Measurements from ENCODE around the gene CBL.

Gene CBL

DNA sequence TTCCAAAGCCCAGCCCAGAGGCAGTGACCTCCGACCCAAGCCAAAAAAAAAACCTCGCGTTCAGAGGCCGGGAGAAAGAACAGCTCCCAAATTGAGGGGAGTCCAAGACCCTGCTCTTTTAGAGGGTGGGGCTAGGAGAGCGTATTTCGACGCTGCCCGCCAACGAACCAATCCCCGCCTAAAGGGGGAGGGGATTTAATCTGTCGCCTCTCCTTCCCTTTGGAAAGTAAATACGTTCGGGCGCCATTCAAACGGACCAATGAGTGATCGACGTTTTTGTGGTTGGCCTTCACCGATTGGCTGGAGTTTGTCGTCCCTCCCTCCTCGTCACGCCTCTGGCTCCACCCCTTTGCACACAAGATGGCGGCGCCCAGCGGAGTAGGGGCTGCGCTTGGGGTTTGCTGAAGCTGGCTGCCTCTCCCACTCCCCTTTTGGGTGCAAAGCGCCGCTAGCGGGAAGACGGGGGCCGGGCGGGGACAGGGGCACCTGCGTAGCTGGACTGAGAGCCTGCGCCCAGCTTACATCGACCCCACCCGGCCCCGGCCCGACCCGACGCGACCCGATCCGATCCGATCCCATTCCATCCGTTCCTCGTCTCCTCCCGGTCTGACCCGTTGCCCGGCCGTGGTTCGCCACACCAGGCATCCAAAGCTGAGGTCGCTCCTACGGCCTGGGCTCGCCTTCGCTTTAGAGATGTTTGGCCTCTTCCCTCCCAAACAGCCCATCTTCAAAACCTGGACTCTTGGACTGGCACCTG, 128.2 kb downstream of the CBL start, which contains the start of gene RNF26:
Gene RNF26, plus strand, starts transcription at position 354 of the 757 bp plus-strand sequence. CDS start 596 bp downstream, outside the sequence.
- peak; percentile 88 for DNase-seq (ENCODE audit: low read depth)

GRCh38 chr11:119335091-119335654, 129.0 kb downstream of the CBL start:
- no peak for DNase-seq (ENCODE audit: low read depth)

- no peak for DNase-seq (ENCODE audit: low read depth)
These were observed 129.8 kb downstream of the CBL start for GRCh38 chr11:119335655-119336543.

GRCh38 chr11:119336744-119337469, 130.8 kb downstream of the CBL start:
- DNase-seq (ENCODE audit: low read depth) = no peak

DNA sequence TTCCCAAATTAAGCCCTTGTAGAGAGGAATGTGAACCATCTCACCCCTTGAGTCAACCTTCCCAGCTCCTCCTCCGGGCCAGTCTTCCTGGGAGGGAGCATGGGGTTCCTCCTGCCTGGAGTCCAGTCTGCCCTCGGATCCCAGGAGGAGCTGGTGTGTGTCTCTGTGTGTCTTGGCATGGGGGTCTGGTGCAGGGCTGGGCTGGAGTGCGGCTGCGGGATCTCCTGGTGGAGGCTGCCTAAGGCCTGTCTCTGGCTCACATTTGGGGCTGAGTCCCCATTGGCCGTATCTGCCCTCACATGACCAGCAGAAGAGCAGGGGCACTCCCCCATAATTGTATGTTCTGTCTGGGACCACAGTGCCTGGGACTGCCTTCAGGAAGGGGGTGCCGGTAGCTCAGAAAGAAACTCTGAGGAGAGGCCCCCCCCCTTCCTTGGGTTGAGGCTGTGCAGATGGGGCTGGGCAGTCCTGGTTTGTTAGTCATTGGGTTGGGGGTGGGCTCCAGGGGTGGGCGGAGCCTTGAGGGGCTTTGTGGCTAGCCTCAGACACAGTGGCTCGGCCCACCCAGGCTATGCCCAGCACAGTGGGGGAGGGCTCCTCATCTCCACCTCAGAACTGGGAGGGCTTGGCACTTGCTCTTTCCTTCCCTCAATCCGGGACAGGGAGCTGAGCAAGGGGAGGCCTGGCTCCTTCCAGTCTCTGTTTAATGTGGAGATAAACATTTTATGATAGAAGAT, 131.6 kb downstream of the CBL start:
- no peak for DNase-seq (ENCODE audit: low read depth)

GRCh38 chr11:119338318-119338890, 132.3 kb downstream of the CBL start:
- peak; percentile 66 for DNase-seq (ENCODE audit: low read depth)

- no peak for DNase-seq (ENCODE audit: low read depth)
These were observed 132.9 kb downstream of the CBL start for GRCh38 chr11:119338965-119339588.

DNA sequence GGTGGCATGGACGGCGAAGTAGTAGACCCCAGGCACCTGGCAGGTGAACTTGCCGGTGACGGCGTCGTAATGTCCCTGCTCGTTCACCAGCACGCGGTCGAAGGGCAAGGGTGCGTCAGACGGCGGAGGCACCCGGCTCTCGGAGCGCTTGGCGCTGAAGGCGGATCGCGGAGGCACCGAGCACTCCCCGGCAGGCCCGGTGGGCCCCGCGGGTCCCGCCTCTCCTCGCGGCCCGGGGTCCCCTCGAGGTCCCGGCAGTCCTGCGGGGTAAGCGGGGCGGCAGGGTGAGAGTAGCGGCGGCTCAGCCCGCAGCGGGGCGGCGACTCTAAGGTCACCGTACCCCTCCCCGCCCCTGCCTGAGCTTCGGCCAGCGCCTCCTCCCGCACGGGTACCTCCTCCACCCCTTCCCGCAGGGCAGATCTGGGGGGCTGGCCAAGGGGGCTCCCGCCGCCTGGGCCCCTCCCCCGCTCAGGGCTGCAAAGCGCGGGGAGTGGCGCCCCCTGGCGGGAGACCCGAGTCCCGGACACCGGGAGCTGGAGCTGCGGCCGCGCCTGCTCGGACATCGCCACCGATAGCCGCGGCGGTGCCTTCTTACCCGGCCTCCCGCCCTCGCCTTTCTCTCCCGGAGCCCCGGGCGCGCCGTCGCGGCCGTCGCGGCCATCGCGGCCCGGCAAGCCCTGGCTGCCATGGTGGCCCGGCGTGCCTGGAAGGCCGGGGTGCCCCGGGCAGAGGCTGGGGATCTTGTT, 133.6 kb downstream of the CBL start:
- DNase-seq (ENCODE audit: low read depth) = no peak

GRCh38 chr11:119340335-119341221, 134.4 kb downstream of the CBL start, which contains the start of gene C1QTNF5:
C1QTNF5 (minus strand) TSS chr11:119340883; CDS start chr11:119340397, 486 bp downstream.
- no peak for DNase-seq (ENCODE audit: low read depth)

- no peak for DNase-seq (ENCODE audit: low read depth)
These were observed 135.3 kb downstream of the CBL start for GRCh38 chr11:119341222-119342022.

- no peak for DNase-seq (ENCODE audit: low read depth)
These were observed 135.8 kb downstream of the CBL start for GRCh38 chr11:119342023-119342300.

DNA sequence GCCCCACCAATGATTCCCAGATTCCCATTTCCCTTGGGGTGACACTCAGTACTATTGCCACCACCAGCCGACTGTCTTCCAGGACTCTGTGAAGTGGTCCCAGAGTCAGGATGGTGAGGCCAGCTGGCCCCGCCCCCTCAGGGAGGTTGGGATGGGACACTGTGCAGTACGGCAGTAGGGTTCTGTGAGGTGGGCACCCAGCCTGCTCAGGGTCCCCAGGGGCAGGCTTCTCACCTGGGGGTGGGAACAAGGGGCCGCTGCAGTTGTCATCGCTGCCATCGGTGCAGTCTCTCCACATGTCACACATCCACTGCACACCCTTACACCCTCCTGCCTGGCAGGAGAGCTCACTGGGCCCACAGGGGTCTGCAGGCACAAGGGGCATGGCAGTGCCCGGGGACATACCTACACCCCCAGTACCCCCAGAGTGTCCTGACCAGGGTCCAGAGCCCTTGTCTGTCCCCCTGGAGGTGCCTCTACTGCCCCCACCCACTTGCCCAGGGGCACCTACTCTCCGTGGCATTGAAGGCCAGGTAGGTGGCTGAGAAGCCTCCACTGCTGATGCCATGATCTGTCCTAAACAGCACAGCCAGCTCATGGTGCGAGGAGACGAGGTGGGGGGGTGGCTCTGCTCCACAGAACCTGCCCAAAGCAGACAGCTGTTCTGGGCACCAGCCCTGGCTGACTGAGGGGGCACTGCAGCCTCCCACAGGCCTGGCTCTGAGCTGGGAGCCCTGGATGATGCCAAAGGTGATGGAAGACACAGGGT, 136.4 kb downstream of the CBL start:
- no peak for DNase-seq (ENCODE audit: low read depth)

DNA sequence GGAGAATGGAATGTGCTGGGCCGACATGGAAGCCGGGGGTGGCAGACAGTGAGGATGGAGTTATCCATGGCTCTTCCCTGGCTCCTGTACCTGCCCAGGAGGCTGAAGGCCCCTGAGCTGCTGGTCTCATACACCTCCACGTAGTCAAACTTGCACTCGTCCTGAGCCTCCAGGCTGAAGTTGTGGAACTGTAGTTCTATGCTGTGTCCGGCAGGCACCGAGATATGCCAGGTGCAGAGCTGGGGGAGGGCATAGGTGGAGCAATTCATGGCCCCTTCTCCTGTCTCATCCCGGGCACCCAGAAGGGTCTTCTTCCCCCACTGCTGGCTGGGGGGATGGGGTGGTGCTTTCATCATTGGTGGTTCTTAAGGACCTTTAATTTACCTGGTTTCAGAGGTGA, 137.6 kb downstream of the CBL start:
- no peak for DNase-seq (ENCODE audit: low read depth)

DNA sequence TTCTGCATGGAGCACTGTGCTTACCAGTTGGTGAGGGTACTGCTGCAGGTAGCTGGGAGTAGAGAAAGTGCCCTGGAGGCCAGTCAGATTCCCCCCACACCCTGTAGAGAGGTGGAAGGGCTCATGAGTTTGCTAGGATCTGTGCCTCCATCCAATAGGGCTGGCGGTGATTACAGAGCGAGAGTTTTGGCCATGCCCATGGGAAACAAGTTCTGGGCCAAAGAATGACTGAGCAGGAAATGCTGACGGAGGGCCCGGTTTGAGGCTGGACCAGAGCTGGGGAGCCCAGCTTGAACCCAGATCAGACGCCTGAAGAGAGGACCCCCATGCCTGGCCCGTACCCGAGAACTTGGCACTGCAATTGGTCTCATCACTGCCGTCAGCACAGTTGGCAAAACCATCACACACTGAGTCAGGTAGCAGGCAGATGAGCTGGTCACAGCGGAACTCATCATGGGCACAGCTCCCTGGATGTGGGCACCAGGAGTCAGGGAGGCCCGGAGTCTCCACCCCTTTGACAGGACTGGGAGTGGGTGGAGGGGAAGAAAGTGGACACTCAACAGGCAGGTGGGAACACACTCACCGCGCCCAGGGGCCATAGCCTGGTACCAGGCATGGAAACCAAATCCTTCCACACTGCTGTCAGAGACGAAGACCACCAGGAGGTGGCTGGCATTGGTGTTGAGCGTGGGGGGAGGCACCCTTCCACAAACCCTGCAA, 138.3 kb downstream of the CBL start:
- no peak for DNase-seq (ENCODE audit: low read depth)

GRCh38 chr11:119345685-119346084, 139.5 kb downstream of the CBL start:
- DNase-seq (ENCODE audit: low read depth) = no peak

DNA sequence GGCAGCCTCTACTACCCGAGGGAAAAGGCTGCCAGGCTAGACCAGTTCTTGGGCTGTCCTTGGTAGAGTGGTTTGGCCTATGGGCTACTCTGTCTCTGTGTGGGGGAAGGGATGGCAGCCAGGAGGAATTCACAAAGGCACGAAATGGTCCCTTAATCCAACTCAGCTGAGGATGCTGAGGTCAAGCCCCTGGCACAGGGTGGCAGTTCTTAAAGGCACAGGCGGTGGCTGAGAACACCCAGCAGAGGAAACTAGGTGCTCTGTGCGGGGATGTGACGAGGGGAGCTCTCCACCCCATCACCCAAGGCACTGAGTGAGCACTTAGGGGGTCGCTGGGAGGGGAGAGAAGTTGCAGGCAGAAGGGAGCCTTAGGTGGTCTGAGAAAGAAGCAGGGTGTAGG, 140.5 kb downstream of the CBL start, which contains the start of gene MFRP:
Gene MFRP, minus strand, starts transcription at position 101 of the 400 bp plus-strand sequence. CDS start 192 bp downstream, outside the sequence.
- no peak for DNase-seq (ENCODE audit: low read depth)

All from HS-27A (cell line).